ENCODE data around the gene MEGF11. TPM values are rescaled to one million over a fixed set of nuclear protein-coding genes. Genes with fewer than 3 reads are reported as not detected.

MEGF11 gene
- total and polyA plus RNA-seq, 2 donors (not counting 1 experiment from before 2014, with no cell fraction given): under 0.01 TPM; not detected in 1

GRCh38 chr15:66212563-66212921 is 41.0 kb downstream of the MEGF11 start:
- H2AFZ ChIP-seq (ENCODE audit: low read length): no peak overlapping the region
- H3K27me3 ChIP-seq (ENCODE audit: control insufficient read depth, insufficient read depth, low read length): peaks cover 4% of the 10 kb centered on the region
- DNase-seq (ENCODE audit: low read depth in 2 of 2): no peak
- TF ChIP-seq EZH2 (IDR thresholded peaks at IDR 0.05; ENCODE audit: low read length, missing control alignments) (no peak), CTCF (conservative IDR thresholded peaks at IDR 0.05 in 1 of 2, IDR thresholded peaks at IDR 0.05 in 1 of 2; ENCODE audit: low read depth in 1 of 2, low read length in 2 of 2) (no peak)
- H4K20me1 ChIP-seq (ENCODE audit: control insufficient read depth, extremely low read depth, insufficient read depth, low read length): no peaks in the 10 kb centered on the region
- H3K4me2 ChIP-seq (ENCODE audit: extremely low read depth, insufficient read depth, low read length): no peak overlapping the region
- H3K4me1 ChIP-seq (ENCODE audit: control insufficient read depth, extremely low read depth, insufficient read depth, low read length): no peaks in the 10 kb centered on the region
- no peaks in the 10 kb centered on the region for H3K9me3 ChIP-seq (ENCODE audit: control insufficient read depth, insufficient read depth, low read depth, low read length)
- H3K9ac ChIP-seq (ENCODE audit: insufficient read depth, low read length): no peak overlapping the region
- no peak overlapping the region for H3K27ac ChIP-seq (ENCODE audit: insufficient read depth, low read length)
- no peak overlapping the region for H3K4me3 ChIP-seq (replicated peaks in 1 of 4; ENCODE audit: control extremely low read depth in 1 of 4, insufficient read depth in 1 of 4, low read depth in 3 of 4, low read length in 4 of 4)
- H3K79me2 ChIP-seq (ENCODE audit: control insufficient read depth, insufficient read depth, low read length): no peaks in the 10 kb centered on the region
- no peaks in the 10 kb centered on the region for H3K36me3 ChIP-seq (ENCODE audit: control insufficient read depth, insufficient read depth, low read length)

GRCh38 chr15:66211670-66212562 is 41.6 kb downstream of the MEGF11 start:
- Histone ChIP-seq H3K36me3 (ENCODE audit: control insufficient read depth, insufficient read depth, low read length) (no peaks in the 10 kb centered on the region), H4K20me1 (ENCODE audit: control insufficient read depth, extremely low read depth, insufficient read depth, low read length) (no peaks in the 10 kb centered on the region), H3K79me2 (ENCODE audit: control insufficient read depth, insufficient read depth, low read length) (no peaks in the 10 kb centered on the region), H3K9me3 (ENCODE audit: control insufficient read depth, insufficient read depth, low read depth, low read length) (no peaks in the 10 kb centered on the region), H3K9ac (ENCODE audit: insufficient read depth, low read length) (no peak overlapping the region), H2AFZ (ENCODE audit: low read length) (no peak overlapping the region), H3K4me2 (ENCODE audit: extremely low read depth, insufficient read depth, low read length) (no peak overlapping the region), H3K4me1 (ENCODE audit: control insufficient read depth, extremely low read depth, insufficient read depth, low read length) (no peaks in the 10 kb centered on the region), H3K27me3 (ENCODE audit: control insufficient read depth, insufficient read depth, low read length) (peaks cover 2% of the 10 kb centered on the region), H3K4me3 (replicated peaks in 1 of 4; ENCODE audit: control extremely low read depth in 1 of 4, insufficient read depth in 1 of 4, low read depth in 3 of 4, low read length in 4 of 4) (no peak overlapping the region), H3K27ac (ENCODE audit: insufficient read depth, low read length) (no peak overlapping the region)
- no peak for TF ChIP-seq CTCF (conservative IDR thresholded peaks at IDR 0.05 in 1 of 2, IDR thresholded peaks at IDR 0.05 in 1 of 2; ENCODE audit: low read depth in 1 of 2, low read length in 2 of 2)
- no peak for TF ChIP-seq EZH2 (IDR thresholded peaks at IDR 0.05; ENCODE audit: low read length, missing control alignments)
- no peak for DNase-seq (ENCODE audit: low read depth in 2 of 2)

- DNase-seq (ENCODE audit: low read depth in 2 of 2): no peak
- Histone ChIP-seq H3K27me3 (ENCODE audit: control insufficient read depth, insufficient read depth, low read length) (peaks cover 2% of the 10 kb centered on the region), H2AFZ (ENCODE audit: low read length) (no peak overlapping the region), H3K9me3 (ENCODE audit: control insufficient read depth, insufficient read depth, low read depth, low read length) (no peaks in the 10 kb centered on the region), H3K4me1 (ENCODE audit: control insufficient read depth, extremely low read depth, insufficient read depth, low read length) (no peaks in the 10 kb centered on the region), H3K9ac (ENCODE audit: insufficient read depth, low read length) (no peak overlapping the region), H3K36me3 (ENCODE audit: control insufficient read depth, insufficient read depth, low read length) (no peaks in the 10 kb centered on the region), H3K4me3 (replicated peaks in 1 of 4; ENCODE audit: control extremely low read depth in 1 of 4, insufficient read depth in 1 of 4, low read depth in 3 of 4, low read length in 4 of 4) (no peak overlapping the region), H4K20me1 (ENCODE audit: control insufficient read depth, extremely low read depth, insufficient read depth, low read length) (no peaks in the 10 kb centered on the region), H3K27ac (ENCODE audit: insufficient read depth, low read length) (no peak overlapping the region), H3K79me2 (ENCODE audit: control insufficient read depth, insufficient read depth, low read length) (no peaks in the 10 kb centered on the region), H3K4me2 (ENCODE audit: extremely low read depth, insufficient read depth, low read length) (no peak overlapping the region)
- TF ChIP-seq EZH2 (IDR thresholded peaks at IDR 0.05; ENCODE audit: low read length, missing control alignments): no peak
- TF ChIP-seq CTCF (conservative IDR thresholded peaks at IDR 0.05 in 1 of 2, IDR thresholded peaks at IDR 0.05 in 1 of 2; ENCODE audit: low read depth in 1 of 2, low read length in 2 of 2): no peak
Measured at GRCh38 chr15:66210684-66211083, 42.9 kb downstream of the MEGF11 start.
